Mucosa of descending colon (tissue), 3 donors: ENCODE results near the gene MBTD1. TPM values are rescaled to one million over a fixed set of nuclear protein-coding genes. Genes with fewer than 3 reads are reported as not detected.
"Not testable (repeated sequence)": the region's sequence is repeated elsewhere in the genome, so short reads cannot be mapped to it uniquely, and the experiment has no call there.

Experiments
- ATAC-seq: fragments of 200-7000 bp; cut with Tn5 transposase; one replicate; pipeline ENCODE4 v1.9.1; 2020; ENCODE audit warnings: mild to moderate bottlenecking, moderate library complexity
- DNase-seq, 3 donors: peaks; one replicate each; pipeline ENCODE4 v3.0.0-alpha.2; 2020
- H3K36me3 ChIP-seq: fragments of 200-600 bp; one replicate; pipeline ENCODE4 v1.8.0; 2021; ENCODE audit warnings: low read depth, mild to moderate bottlenecking
- H3K4me1 ChIP-seq: fragments of 200-600 bp; one replicate; pipeline ENCODE4 v1.8.0; 2021; ENCODE audit warnings: low read depth, mild to moderate bottlenecking
- H3K4me3 ChIP-seq: fragments of 200-600 bp; one replicate; pipeline ENCODE4 v1.8.0; 2021; ENCODE audit warnings: mild to moderate bottlenecking
- H3K9me3 ChIP-seq: fragments of 200-600 bp; one replicate; pipeline ENCODE4 v1.8.0; 2021; ENCODE audit warnings: mild to moderate bottlenecking
- intact Hi-C, 2 donors: fragments of 100-400 bp; cut with DNase I in 1 of 2; cut with micrococcal nuclease in 1 of 2; formaldehyde crosslinking; loops; one replicate each; pipeline versions ENCODE4 v1.11.0 to v1.11.1; 2022; cut with DNase I, micrococcal nuclease
- total RNA-seq, 3 donors: library from RNA; stranded (reverse); fragmentation: NEBNext Ultra II Directional in 2 of 3; extraction: Animal tissue kit (Norgen Biotek cat#: 25700) in 2 of 3; gene quantifications; one replicate each; pipeline versions ENCODE4 v1.2.1 to v1.2.4, GENCODE V29; 2021 to 2023
- TF ChIP-seq, protein P1 (sequence below): fragments of 200-600 bp; IDR thresholded peaks from one replicate; pipeline ENCODE4 v1.8.0; 2022; ENCODE audit warnings: antibody characterized with exemption, mild to moderate bottlenecking
- donor health status: DM: no; HTN: no; CAD: no; lungs with moderate emphysema.
- donor health status: DM: no; HTN: no; CAD: no.
- donor health status: DM: no; HTN: yes; CAD: no.

Gene MBTD1
- total RNA-seq, 3 donors from 2014 or later = 13.7 to 19.5 (median 15.9) TPM

DNA sequence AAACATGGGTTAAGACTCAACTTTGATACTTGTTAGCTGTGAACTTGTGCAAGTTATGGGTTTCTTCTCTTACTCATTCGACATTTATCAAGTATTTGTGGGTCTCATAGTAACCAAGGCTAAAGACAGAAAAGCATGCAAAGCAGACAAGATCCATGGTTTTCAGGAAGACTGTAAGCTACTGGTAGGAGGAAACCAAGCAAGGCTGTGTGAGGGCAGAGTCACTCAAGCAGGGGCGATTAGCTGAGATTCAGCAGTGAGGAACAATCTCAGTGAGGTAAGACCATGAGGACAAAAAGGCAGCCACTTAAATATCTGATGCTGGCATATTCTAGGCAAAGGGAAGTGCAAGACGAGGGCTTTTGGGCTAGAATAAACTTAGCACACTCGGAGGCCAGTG, 29.5 kb downstream of the MBTD1 start:
- TF ChIP-seq, protein P1, sequence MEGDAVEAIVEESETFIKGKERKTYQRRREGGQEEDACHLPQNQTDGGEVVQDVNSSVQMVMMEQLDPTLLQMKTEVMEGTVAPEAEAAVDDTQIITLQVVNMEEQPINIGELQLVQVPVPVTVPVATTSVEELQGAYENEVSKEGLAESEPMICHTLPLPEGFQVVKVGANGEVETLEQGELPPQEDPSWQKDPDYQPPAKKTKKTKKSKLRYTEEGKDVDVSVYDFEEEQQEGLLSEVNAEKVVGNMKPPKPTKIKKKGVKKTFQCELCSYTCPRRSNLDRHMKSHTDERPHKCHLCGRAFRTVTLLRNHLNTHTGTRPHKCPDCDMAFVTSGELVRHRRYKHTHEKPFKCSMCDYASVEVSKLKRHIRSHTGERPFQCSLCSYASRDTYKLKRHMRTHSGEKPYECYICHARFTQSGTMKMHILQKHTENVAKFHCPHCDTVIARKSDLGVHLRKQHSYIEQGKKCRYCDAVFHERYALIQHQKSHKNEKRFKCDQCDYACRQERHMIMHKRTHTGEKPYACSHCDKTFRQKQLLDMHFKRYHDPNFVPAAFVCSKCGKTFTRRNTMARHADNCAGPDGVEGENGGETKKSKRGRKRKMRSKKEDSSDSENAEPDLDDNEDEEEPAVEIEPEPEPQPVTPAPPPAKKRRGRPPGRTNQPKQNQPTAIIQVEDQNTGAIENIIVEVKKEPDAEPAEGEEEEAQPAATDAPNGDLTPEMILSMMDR = no peak
- intact Hi-C loops = no loop called here
- ATAC-seq = no peak
- H3K4me3 ChIP-seq = no peak overlapping the region
- H3K9me3 ChIP-seq = no peaks in the 10 kb centered on the region
- H3K4me1 ChIP-seq = peaks cover 7% of the 10 kb centered on the region
- no peaks in the 10 kb centered on the region for H3K36me3 ChIP-seq
- no peak for DNase-seq

DNA sequence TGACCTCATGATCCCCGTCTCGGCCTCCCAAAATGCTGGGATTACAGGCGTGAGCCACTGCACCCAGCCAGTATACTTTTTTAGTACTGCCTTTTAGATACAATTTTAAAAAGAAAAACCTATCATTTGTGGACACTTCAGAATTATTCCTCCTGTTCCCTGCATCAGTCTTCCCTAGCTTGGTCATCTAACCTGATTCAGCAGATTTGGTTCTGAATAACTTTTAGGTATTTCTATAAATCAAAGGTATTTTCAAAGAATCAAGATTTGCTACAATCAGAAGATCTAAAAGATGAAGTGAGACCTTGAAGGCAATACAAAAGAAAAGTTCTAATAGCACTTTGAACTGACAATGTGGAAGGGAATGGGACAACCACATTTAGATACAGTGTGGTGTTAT, 30.0 kb downstream of the MBTD1 start:
- ATAC-seq (no peak), DNase-seq (no peak)
- Histone ChIP-seq H3K9me3 (no peaks in the 10 kb centered on the region), H3K4me1 (peaks cover 9% of the 10 kb centered on the region), H3K4me3 (no peak overlapping the region), H3K36me3 (no peaks in the 10 kb centered on the region)
- TF ChIP-seq, protein P1 = no peak
- intact Hi-C loops = no loop called here

DNA sequence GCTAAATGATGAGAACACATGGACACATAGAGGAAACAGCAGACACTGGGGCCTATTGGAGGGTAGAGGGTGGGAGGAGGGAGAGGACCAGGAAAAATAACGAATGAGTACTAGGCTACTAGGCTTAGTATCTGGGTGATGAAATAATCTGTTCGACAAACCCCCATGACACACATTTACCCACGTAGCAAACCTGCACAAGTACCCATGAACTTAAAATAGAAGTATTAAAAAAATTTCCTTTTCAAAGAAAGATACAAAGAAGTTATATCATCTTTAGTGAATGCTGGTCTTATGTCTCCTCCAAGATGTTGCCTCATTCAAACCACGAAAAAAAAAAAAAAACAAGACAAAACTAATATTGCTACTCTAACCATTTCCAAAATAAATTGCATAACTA, 31.7 kb downstream of the MBTD1 start:
- ATAC-seq = no peak
- no peak for DNase-seq
- Histone ChIP-seq H3K36me3 (no peaks in the 10 kb centered on the region), H3K9me3 (no peaks in the 10 kb centered on the region), H3K4me3 (no peak overlapping the region), H3K4me1 (peaks cover 9% of the 10 kb centered on the region)
- TF ChIP-seq, protein P1 = no peak
- intact Hi-C loops = no loop called here

DNA sequence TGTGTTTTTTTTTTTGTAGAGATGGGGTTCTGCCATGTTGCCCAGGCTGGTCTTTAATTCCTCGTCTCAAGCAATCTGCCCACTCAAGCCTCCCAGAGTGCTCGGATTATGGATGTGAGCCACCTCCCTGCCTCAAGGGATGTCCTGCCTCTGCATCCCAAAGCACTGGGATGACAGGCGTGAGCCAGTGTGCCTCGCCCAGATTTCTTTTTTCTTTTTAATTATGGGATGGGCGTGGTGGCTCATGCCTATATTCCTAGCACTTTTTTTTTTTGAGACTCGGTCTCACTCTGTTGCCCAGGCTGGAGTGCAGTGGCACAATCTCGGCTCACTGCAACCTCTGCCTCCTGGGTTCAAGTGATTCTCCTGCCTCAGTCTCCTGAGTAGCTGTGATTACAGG, 34.3 kb downstream of the MBTD1 start:
- H3K36me3 ChIP-seq, H3K9me3 ChIP-seq, H3K4me1 ChIP-seq, H3K4me3 ChIP-seq, intact Hi-C loops: not testable (repeated sequence)
- DNase-seq = peak in 1 of 3 donors; percentile 7
- ATAC-seq = peak; percentile 63

DNA sequence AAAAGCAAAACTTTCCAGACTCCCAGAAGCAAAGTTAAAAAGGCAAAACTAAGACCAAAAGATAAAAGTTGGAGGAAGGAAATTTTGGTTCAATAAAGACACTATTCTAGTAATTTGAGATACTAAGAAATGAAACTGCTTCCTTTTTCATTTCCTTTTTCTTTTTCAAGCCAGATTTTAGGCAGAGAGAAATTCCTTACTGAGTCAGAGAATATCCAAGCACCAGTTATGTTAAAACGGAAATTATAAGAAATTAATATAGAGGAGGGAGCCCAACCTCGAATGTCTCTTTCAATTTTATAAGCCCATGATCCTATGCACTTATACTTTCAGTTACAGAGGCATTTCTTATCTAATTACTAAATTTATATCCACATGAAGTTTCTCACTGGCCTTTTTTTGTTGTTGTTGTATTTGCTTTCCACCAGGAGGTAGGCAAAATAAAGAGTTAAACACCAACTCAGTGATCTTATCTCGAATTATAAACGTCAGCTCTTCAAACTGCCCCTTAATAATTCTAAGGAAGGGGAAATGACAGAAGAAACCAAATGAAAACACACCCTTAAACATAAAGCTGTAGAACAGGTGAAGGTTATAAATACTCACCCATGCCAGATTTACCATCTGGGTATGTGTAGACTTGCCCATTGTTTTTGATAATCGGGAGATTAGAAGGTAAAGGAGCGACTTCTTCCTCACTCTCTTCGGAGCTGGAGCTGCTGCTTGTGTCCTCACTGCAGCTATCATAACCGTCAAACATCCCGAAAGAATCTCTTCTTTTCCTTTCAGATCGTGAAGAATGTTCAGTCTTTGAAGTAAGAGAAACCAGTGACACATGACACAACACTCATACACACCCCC, 35.2 kb downstream of the MBTD1 start:
- ATAC-seq (peak; percentile 78), DNase-seq (no peak)
- intact Hi-C loops = no loop called here

DNA sequence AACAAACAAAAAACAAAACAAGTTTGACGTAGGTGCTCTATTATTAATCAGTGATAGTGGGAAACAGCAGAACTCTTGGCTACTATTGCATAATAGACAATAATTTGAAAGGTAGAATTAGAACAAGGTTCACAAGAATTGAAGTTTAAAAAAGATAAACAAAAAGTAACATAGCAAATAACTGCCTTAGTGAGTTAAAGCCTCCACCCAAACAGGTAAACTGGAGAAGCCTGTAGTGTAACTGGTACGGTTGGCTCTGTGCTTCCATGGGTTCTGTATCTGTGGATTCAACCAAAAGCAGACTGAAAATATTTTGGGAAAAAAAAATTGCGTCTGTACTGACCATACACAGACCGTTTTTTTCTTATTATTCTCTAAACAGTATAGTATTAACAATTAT, 38.5 kb downstream of the MBTD1 start:
- no peak for DNase-seq
- ATAC-seq = no peak
- H3K4me3 ChIP-seq = no peak overlapping the region
- TF ChIP-seq, protein P1 = no peak
- H3K36me3 ChIP-seq = no peaks in the 10 kb centered on the region
- peaks cover 9% of the 10 kb centered on the region for H3K4me1 ChIP-seq
- intact Hi-C loops = no loop called here
- no peaks in the 10 kb centered on the region for H3K9me3 ChIP-seq

More for the DNA sequence above, 35.2 kb downstream of the MBTD1 start:
- peaks cover 9% of the 10 kb centered on the region for H3K4me1 ChIP-seq
- H3K9me3 ChIP-seq = no peaks in the 10 kb centered on the region
- no peak overlapping the region for H3K4me3 ChIP-seq
- no peaks in the 10 kb centered on the region for H3K36me3 ChIP-seq
- TF ChIP-seq, protein P1 = no peak
